Keratinocyte (primary cell): ENCODE results near the gene ANKS1B. TPM values are rescaled to one million over a fixed set of nuclear protein-coding genes. Genes with fewer than 3 reads are reported as not detected.

Experiments
- DNase-seq: peaks from one replicate; pipeline ENCODE4 v3.0.0-alpha.2; 2011; ENCODE audit warnings: low read depth, missing footprints, low spot score
- FAIRE-seq: peaks from 2 replicates; lab custom pipeline; 2011; peaks lifted over from hg19 to GRCh38; lab: Jason Lieb, UNC
- H2AFZ ChIP-seq: 2 replicates; pipeline ENCODE4 v1.6.0; 2012; ENCODE audit warnings: low read length, control low read depth, inconsistent platforms; ENCODE audit not compliant: control insufficient read depth
- H3K27ac ChIP-seq: 2 replicates; pipeline ENCODE4 v1.5.1; 2011; ENCODE audit warnings: low read length; ENCODE audit not compliant: control insufficient read depth, insufficient read depth
- H3K27me3 ChIP-seq: 3 replicates; pipeline ENCODE4 v1.6.0; 2011; ENCODE audit warnings: low read length; ENCODE audit not compliant: control insufficient read depth, insufficient read depth; ENCODE audit errors: extremely low read depth
- H3K36me3 ChIP-seq, 2 experiments: 2 replicates in 1 of 2; 3 replicates in 1 of 2; pipeline ENCODE4 v1.5.1; 2011; ENCODE audit warnings: low read length in 2 of 2, mild to moderate bottlenecking in 1 of 2; ENCODE audit not compliant: control insufficient read depth in 2 of 2, insufficient read depth in 2 of 2; ENCODE audit errors: extremely low read depth in 1 of 2
- H3K4me1 ChIP-seq: 3 replicates; pipeline ENCODE4 v1.5.1; 2011; ENCODE audit warnings: low read length; ENCODE audit not compliant: control insufficient read depth, insufficient read depth; ENCODE audit errors: extremely low read depth
- H3K4me2 ChIP-seq: 3 replicates; pipeline ENCODE4 v1.6.0; 2011; ENCODE audit warnings: low read depth, low read length; ENCODE audit not compliant: control insufficient read depth, insufficient read depth; ENCODE audit errors: extremely low read depth
- H3K4me3 ChIP-seq, 3 experiments: fragments of 200-600 bp in 1 of 3; sonication (generic) in 1 of 3; 2 replicates in 2 of 3; 3 replicates in 1 of 3; pipeline ENCODE4 v1.5.1; 2011 to 2016; ENCODE audit warnings: low read length in 3 of 3, mild to moderate bottlenecking in 3 of 3, control low read depth in 2 of 3, inconsistent platforms in 1 of 3, low read depth in 1 of 3, mixed read lengths in 1 of 3, mixed run types in 1 of 3, moderate library complexity in 1 of 3; ENCODE audit not compliant: control insufficient read depth in 2 of 3, insufficient read depth in 2 of 3; ENCODE audit errors: extremely low read depth in 1 of 3
- H3K79me2 ChIP-seq: 2 replicates; pipeline ENCODE4 v1.6.0; 2012; ENCODE audit warnings: low read length; ENCODE audit not compliant: control insufficient read depth, insufficient read depth
- H3K9ac ChIP-seq: 3 replicates; pipeline ENCODE4 v1.6.0; 2011; ENCODE audit warnings: low read length; ENCODE audit not compliant: control insufficient read depth, insufficient read depth; ENCODE audit errors: extremely low read depth
- H3K9me1 ChIP-seq: 3 replicates; pipeline ENCODE4 v1.6.0; 2011; ENCODE audit warnings: low read length; ENCODE audit not compliant: control insufficient read depth, insufficient read depth; ENCODE audit errors: extremely low read depth
- H3K9me3 ChIP-seq: 2 replicates; pipeline ENCODE4 v1.5.1; 2012; ENCODE audit warnings: low read depth, low read length; ENCODE audit not compliant: control insufficient read depth
- H4K20me1 ChIP-seq: 3 replicates; pipeline ENCODE4 v1.6.0; 2011; ENCODE audit warnings: low read length; ENCODE audit not compliant: control insufficient read depth, insufficient read depth; ENCODE audit errors: extremely low read depth
- EZH2 ChIP-seq: IDR thresholded peaks from one replicate; pipeline ENCODE4 v1.6.1; 2012; ENCODE audit warnings: inconsistent platforms, mild to moderate bottlenecking, low read length, moderate library complexity
- dilution Hi-C: fragments of 300-500 bp; cut with MboI; formaldehyde crosslinking; loops from one replicate; pipeline ENCODE4 v1.7.0; 2020; ENCODE audit warnings: low sequenced_read_pairs; ENCODE audit not compliant: extremely low pct_ligation_motif_present
- polyA plus RNA-seq, 5 experiments: library from polyadenylated mRNA; depleted of rRNA in 3 of 5; stranded (reverse) in 3 of 5; stranded (forward) in 1 of 5; unstranded in 1 of 5; fragments of >200 nt; gene quantifications; 1 replicate in 1 of 5; 2 replicates in 3 of 5; 3 replicates in 1 of 5; pipeline versions ENCODE4 v1.2.1 to v1.2.3, GENCODE V29; 2011 to 2012; ENCODE audit warnings: missing spikeins in 2 of 5, low read depth in 1 of 5, low replicate concordance in 1 of 5
- TF ChIP-seq, protein P1 (sequence below), 3 experiments: IDR thresholded peaks in 1 of 3; conservative IDR thresholded peaks in 1 of 3; optimal IDR thresholded peaks in 1 of 3; 2 replicates in 2 of 3; 3 replicates in 1 of 3; pipeline versions ENCODE3 to v1.5.1; 2011; ENCODE audit warnings: low read length in 3 of 3, mild to moderate bottlenecking in 3 of 3, moderate library complexity in 2 of 3, control low read depth in 1 of 3, inconsistent platforms in 1 of 3; ENCODE audit not compliant: insufficient read depth in 2 of 3; ENCODE audit errors: extremely low read depth in 1 of 3

Gene ANKS1B
- polyA plus RNA-seq, 1 donor (not counting 4 experiments of a cell fraction or from before 2014, with no cell fraction given): not detected

DNA sequence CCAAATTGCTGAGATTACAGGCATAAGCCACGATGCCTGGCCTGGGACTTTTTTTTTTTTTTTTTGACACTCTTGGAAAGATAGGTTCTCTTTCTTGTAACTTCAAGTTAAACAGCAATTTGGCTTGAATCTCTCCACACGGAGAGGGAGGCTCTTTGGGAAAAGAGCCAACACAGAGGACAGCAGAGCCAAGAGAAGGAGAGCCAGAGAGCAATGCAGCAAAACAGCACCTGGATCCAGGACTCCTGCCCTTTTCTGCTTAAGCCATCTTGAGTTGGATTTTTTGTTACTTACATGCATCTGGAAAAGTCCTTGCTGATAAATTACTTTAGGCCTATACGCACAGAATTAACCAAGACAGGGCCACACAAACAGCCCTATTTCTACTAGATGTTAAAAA lies 1162.9 kb downstream of the ANKS1B start:
- DNase-seq: no peak
- no peak for FAIRE-seq
- H3K27me3 ChIP-seq: no peaks in the 10 kb centered on the region
- H3K9me3 ChIP-seq: no peaks in the 10 kb centered on the region
- no peak overlapping the region for H3K4me2 ChIP-seq
- no peak overlapping the region for H2AFZ ChIP-seq
- dilution Hi-C loops: no loop called here
- H4K20me1 ChIP-seq: no peaks in the 10 kb centered on the region
- TF ChIP-seq, protein P1, sequence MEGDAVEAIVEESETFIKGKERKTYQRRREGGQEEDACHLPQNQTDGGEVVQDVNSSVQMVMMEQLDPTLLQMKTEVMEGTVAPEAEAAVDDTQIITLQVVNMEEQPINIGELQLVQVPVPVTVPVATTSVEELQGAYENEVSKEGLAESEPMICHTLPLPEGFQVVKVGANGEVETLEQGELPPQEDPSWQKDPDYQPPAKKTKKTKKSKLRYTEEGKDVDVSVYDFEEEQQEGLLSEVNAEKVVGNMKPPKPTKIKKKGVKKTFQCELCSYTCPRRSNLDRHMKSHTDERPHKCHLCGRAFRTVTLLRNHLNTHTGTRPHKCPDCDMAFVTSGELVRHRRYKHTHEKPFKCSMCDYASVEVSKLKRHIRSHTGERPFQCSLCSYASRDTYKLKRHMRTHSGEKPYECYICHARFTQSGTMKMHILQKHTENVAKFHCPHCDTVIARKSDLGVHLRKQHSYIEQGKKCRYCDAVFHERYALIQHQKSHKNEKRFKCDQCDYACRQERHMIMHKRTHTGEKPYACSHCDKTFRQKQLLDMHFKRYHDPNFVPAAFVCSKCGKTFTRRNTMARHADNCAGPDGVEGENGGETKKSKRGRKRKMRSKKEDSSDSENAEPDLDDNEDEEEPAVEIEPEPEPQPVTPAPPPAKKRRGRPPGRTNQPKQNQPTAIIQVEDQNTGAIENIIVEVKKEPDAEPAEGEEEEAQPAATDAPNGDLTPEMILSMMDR (optimal IDR thresholded peaks at IDR 0.05 in 1 of 3, IDR thresholded peaks at IDR 0.05 in 1 of 3, conservative IDR thresholded peaks at IDR 0.05 in 1 of 3; ENCODE audit: extremely low read depth in 1 of 3, insufficient read depth in 2 of 3, low read length in 3 of 3): no peak
- no peaks in the 10 kb centered on the region for H3K4me1 ChIP-seq
- H3K27ac ChIP-seq: no peak overlapping the region
- H3K79me2 ChIP-seq: no peaks in the 10 kb centered on the region
- no peaks in the 10 kb centered on the region for H3K9me1 ChIP-seq
- no peak overlapping the region for H3K4me3 ChIP-seq
- no peaks in the 10 kb centered on the region for H3K36me3 ChIP-seq
- no peak overlapping the region for H3K9ac ChIP-seq

DNA sequence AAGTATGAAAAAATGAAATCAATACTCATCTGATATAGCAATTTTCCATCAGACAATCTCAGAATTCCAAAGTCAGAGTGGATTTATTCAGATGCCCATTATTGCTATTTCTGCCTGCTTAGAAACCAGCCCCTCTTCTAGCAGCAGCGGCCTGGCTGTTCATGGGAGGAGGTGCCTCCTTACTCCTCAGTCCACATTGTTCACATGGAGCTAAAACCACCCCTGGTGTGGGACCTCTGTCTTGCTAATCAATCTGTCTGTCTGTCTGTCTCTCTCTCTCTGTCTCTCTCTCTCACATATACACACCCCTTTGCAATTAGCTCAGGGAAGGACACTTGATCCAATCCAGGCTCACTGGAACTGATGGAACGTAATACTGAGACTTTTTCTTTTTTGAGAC lies 1163.5 kb downstream of the ANKS1B start:
- no peaks in the 10 kb centered on the region for H3K9me3 ChIP-seq
- no peaks in the 10 kb centered on the region for H3K79me2 ChIP-seq
- H2AFZ ChIP-seq: no peak overlapping the region
- FAIRE-seq: no peak
- no peak overlapping the region for H3K9ac ChIP-seq
- no peak for TF ChIP-seq EZH2
- TF ChIP-seq, protein P1 (optimal IDR thresholded peaks at IDR 0.05 in 1 of 3, IDR thresholded peaks at IDR 0.05 in 1 of 3, conservative IDR thresholded peaks at IDR 0.05 in 1 of 3; ENCODE audit: extremely low read depth in 1 of 3, insufficient read depth in 2 of 3, low read length in 3 of 3): no peak
- H3K9me1 ChIP-seq: no peaks in the 10 kb centered on the region
- no peaks in the 10 kb centered on the region for H3K4me1 ChIP-seq
- no peak overlapping the region for H3K27ac ChIP-seq
- DNase-seq: no peak
- no peaks in the 10 kb centered on the region for H3K36me3 ChIP-seq
- H4K20me1 ChIP-seq: no peaks in the 10 kb centered on the region
- no peak overlapping the region for H3K4me3 ChIP-seq
- dilution Hi-C loops: no loop called here
- no peaks in the 10 kb centered on the region for H3K27me3 ChIP-seq
- H3K4me2 ChIP-seq: no peak overlapping the region
